ENCODE results near the gene NCOA1. TPM values are rescaled to one million over a fixed set of nuclear protein-coding genes. Genes with fewer than 3 reads are reported as not detected.
"Not testable (repeated sequence)": the region's sequence is repeated elsewhere in the genome, so short reads cannot be mapped to it uniquely, and the experiment has no call there.

Gene NCOA1
- total RNA-seq, 1 experiment from 2014 or later, result 14.4 TPM

GRCh38 chr2:24581971-24582370 lies 90.9 kb downstream of the NCOA1 start:
- in situ Hi-C loops (cut with HindIII; ENCODE audit: low pct_unique_long_range_greater_than_20kb, low sequenced_read_pairs); DNase-seq (ENCODE audit: low read depth, low spot score): not testable (repeated sequence)

GRCh38 chr2:24586955-24587354 lies 95.9 kb downstream of the NCOA1 start:
- in situ Hi-C loops (cut with HindIII; ENCODE audit: low pct_unique_long_range_greater_than_20kb, low sequenced_read_pairs), result no loop called here
- DNase-seq (ENCODE audit: low read depth, low spot score), result no peak

GRCh38 chr2:24588294-24588693 lies 97.2 kb downstream of the NCOA1 start:
- DNase-seq (ENCODE audit: low read depth, low spot score), result no peak
- in situ Hi-C loops (cut with HindIII; ENCODE audit: low pct_unique_long_range_greater_than_20kb, low sequenced_read_pairs), result no loop called here

- in situ Hi-C loops (cut with HindIII; ENCODE audit: low pct_unique_long_range_greater_than_20kb, low sequenced_read_pairs), result no loop called here
- no peak for DNase-seq (ENCODE audit: low read depth, low spot score)
Measured at GRCh38 chr2:24592441-24593100, 101.5 kb downstream of the NCOA1 start.

- DNase-seq (ENCODE audit: low read depth, low spot score), result no peak
- in situ Hi-C loops (cut with HindIII; ENCODE audit: low pct_unique_long_range_greater_than_20kb, low sequenced_read_pairs), result no loop called here
Measured at GRCh38 chr2:24594283-24594682, 103.2 kb downstream of the NCOA1 start.

- in situ Hi-C loops (cut with HindIII; ENCODE audit: low pct_unique_long_range_greater_than_20kb, low sequenced_read_pairs), result no loop called here
Measured at GRCh38 chr2:24597181-24597870, 106.3 kb downstream of the NCOA1 start.

GRCh38 chr2:24600140-24600539 lies 109.1 kb downstream of the NCOA1 start:
- in situ Hi-C loops (cut with HindIII; ENCODE audit: low pct_unique_long_range_greater_than_20kb, low sequenced_read_pairs), result not testable (repeated sequence)

More at GRCh38 chr2:24597181-24597870, 106.3 kb downstream of the NCOA1 start:
- peak; percentile 72 for DNase-seq (ENCODE audit: low read depth, low spot score)

GRCh38 chr2:24611631-24612030 lies 120.6 kb downstream of the NCOA1 start:
- in situ Hi-C loops (cut with HindIII; ENCODE audit: low pct_unique_long_range_greater_than_20kb, low sequenced_read_pairs), result no loop called here

More at GRCh38 chr2:24600140-24600539, 109.1 kb downstream of the NCOA1 start:
- DNase-seq (ENCODE audit: low read depth, low spot score), result not testable (repeated sequence)

GRCh38 chr2:24613154-24613814 lies 122.2 kb downstream of the NCOA1 start:
- DNase-seq (ENCODE audit: low read depth, low spot score), result peak; percentile 87
- in situ Hi-C loops (cut with HindIII; ENCODE audit: low pct_unique_long_range_greater_than_20kb, low sequenced_read_pairs), result no loop called here

More at GRCh38 chr2:24611631-24612030, 120.6 kb downstream of the NCOA1 start:
- no peak for DNase-seq (ENCODE audit: low read depth, low spot score)

GRCh38 chr2:24616616-24617015 lies 125.6 kb downstream of the NCOA1 start:
- DNase-seq (ENCODE audit: low read depth, low spot score), result no peak
- in situ Hi-C loops (cut with HindIII; ENCODE audit: low pct_unique_long_range_greater_than_20kb, low sequenced_read_pairs), result no loop called here

- no peak for DNase-seq (ENCODE audit: low read depth, low spot score)
- in situ Hi-C loops (cut with HindIII; ENCODE audit: low pct_unique_long_range_greater_than_20kb, low sequenced_read_pairs), result no loop called here
Measured at GRCh38 chr2:24617424-24617823, 126.4 kb downstream of the NCOA1 start.

GRCh38 chr2:24618144-24618543 lies 127.1 kb downstream of the NCOA1 start:
- in situ Hi-C loops (cut with HindIII; ENCODE audit: low pct_unique_long_range_greater_than_20kb, low sequenced_read_pairs), result no loop called here
- no peak for DNase-seq (ENCODE audit: low read depth, low spot score)

GRCh38 chr2:24618680-24619079 lies 127.6 kb downstream of the NCOA1 start:
- in situ Hi-C loops (cut with HindIII; ENCODE audit: low pct_unique_long_range_greater_than_20kb, low sequenced_read_pairs), result no loop called here
- DNase-seq (ENCODE audit: low read depth, low spot score), result no peak

GRCh38 chr2:24620936-24621335 lies 129.9 kb downstream of the NCOA1 start:
- in situ Hi-C loops (cut with HindIII; ENCODE audit: low pct_unique_long_range_greater_than_20kb, low sequenced_read_pairs), result no loop called here
- no peak for DNase-seq (ENCODE audit: low read depth, low spot score)

GRCh38 chr2:24621779-24622538 lies 130.9 kb downstream of the NCOA1 start:
- DNase-seq (ENCODE audit: low read depth, low spot score), result no peak
- in situ Hi-C loops (cut with HindIII; ENCODE audit: low pct_unique_long_range_greater_than_20kb, low sequenced_read_pairs), result no loop called here

- in situ Hi-C loops (cut with HindIII; ENCODE audit: low pct_unique_long_range_greater_than_20kb, low sequenced_read_pairs), result no loop called here
Measured at GRCh38 chr2:24623535-24623934, 132.5 kb downstream of the NCOA1 start.

GRCh38 chr2:24625728-24626127 lies 134.7 kb downstream of the NCOA1 start:
- in situ Hi-C loops (cut with HindIII; ENCODE audit: low pct_unique_long_range_greater_than_20kb, low sequenced_read_pairs), result no loop called here
- DNase-seq (ENCODE audit: low read depth, low spot score), result no peak

More at GRCh38 chr2:24623535-24623934, 132.5 kb downstream of the NCOA1 start:
- DNase-seq (ENCODE audit: low read depth, low spot score), result no peak

- in situ Hi-C loops (cut with HindIII; ENCODE audit: low pct_unique_long_range_greater_than_20kb, low sequenced_read_pairs), result no loop called here
- DNase-seq (ENCODE audit: low read depth, low spot score), result no peak
Measured at GRCh38 chr2:24626131-24626530, 135.1 kb downstream of the NCOA1 start.

Data from SK-MEL-5 (cell line).